Uterus (tissue), 2 donors: Measurements from ENCODE around the gene APOBEC2.

Experiments
- POLR2A ChIP-seq, 2 donors: fragments of 450-650 bp; IDR thresholded peaks; one replicate each; pipeline ENCODE4 v1.6.1; 2016; ENCODE audit warnings: antibody characterized with exemption in 2 of 2, mild to moderate bottlenecking in 1 of 2, moderate library complexity in 1 of 2
- TF ChIP-seq, protein P1 (sequence below), 4 experiments: fragments of 200-600 bp in 2 of 4; fragments of 450-650 bp in 2 of 4; sonication (generic) in 2 of 4; IDR thresholded peaks; one replicate each; pipeline ENCODE4 v1.5.1; 2016 to 2019; ENCODE audit warnings: antibody characterized with exemption in 4 of 4, mild to moderate bottlenecking in 2 of 4, moderate library complexity in 1 of 4

DNA sequence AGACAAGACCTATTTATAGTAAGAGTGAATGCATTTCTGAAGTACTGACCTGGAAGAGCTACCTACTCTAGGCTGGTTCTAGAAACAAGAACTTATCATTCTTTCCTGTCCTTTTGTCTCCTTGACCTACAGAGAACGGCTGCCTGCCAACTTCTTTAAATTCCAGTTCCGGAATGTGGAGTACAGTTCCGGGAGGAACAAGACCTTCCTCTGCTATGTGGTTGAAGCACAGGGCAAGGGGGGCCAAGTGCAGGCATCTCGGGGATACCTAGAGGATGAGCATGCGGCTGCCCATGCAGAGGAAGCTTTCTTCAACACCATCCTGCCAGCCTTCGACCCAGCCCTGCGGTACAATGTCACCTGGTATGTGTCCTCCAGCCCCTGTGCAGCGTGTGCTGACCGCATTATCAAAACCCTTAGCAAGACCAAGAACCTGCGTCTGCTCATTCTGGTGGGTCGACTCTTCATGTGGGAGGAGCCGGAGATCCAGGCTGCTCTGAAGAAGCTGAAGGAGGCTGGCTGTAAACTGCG, 8.3 kb downstream of the APOBEC2 start:
- TF ChIP-seq, protein P1, sequence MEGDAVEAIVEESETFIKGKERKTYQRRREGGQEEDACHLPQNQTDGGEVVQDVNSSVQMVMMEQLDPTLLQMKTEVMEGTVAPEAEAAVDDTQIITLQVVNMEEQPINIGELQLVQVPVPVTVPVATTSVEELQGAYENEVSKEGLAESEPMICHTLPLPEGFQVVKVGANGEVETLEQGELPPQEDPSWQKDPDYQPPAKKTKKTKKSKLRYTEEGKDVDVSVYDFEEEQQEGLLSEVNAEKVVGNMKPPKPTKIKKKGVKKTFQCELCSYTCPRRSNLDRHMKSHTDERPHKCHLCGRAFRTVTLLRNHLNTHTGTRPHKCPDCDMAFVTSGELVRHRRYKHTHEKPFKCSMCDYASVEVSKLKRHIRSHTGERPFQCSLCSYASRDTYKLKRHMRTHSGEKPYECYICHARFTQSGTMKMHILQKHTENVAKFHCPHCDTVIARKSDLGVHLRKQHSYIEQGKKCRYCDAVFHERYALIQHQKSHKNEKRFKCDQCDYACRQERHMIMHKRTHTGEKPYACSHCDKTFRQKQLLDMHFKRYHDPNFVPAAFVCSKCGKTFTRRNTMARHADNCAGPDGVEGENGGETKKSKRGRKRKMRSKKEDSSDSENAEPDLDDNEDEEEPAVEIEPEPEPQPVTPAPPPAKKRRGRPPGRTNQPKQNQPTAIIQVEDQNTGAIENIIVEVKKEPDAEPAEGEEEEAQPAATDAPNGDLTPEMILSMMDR (IDR thresholded peaks at IDR 0.05): no peak
- TF ChIP-seq POLR2A (IDR thresholded peaks at IDR 0.05): no peak
